HG03442 (cell line): Measurements from ENCODE around the gene LHPP.
"Not testable (repeated sequence)": the region's sequence is repeated elsewhere in the genome, so short reads cannot be mapped to it uniquely, and the experiment has no call there.

Experiments used
- ATAC-seq: cut with Tn5 transposase; IDR thresholded peaks from one replicate; pipeline ENCODE4 v1.9.1; 2021; ENCODE audit warnings: mild to moderate bottlenecking, moderate library complexity; ENCODE audit not compliant: unreplicated experiment

The LHPP gene

DNA sequence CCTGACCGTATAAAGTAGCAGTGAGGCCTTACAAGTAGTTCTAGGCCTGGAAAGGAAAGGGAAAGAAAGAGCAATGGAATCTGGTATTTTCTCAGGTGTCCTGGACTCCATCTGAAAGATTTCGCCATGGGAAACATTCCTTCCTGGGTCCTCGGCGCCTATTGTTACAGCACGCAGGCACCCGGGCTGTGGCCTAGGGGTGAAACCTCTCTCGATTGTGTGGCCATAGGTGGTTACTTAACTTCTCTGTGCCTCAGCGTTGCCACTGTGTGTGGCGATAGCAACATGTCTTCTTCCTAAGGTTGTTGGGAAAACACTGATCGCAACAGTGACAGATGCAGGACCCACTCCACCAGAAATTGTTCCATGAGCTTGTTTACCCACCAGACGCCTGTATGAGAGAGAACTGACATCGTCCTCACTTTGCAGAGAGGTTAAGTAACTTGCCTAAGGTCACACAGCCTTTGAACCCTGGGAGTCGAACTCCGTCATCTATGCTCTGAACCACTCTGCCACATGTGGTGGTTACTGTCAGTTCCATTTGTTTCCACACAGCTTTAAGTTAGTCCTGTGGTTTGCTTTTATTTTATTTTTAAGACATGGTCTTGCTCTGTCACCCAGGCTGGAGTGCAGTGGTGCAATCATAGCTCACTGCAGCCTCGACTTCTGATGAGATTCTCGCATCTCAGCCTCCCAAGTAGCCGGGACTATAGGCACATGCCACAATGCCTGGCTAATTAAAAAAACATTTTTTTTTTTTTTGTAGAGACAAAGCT lies 73.4 kb downstream of the LHPP start:
- no peak for ATAC-seq

DNA sequence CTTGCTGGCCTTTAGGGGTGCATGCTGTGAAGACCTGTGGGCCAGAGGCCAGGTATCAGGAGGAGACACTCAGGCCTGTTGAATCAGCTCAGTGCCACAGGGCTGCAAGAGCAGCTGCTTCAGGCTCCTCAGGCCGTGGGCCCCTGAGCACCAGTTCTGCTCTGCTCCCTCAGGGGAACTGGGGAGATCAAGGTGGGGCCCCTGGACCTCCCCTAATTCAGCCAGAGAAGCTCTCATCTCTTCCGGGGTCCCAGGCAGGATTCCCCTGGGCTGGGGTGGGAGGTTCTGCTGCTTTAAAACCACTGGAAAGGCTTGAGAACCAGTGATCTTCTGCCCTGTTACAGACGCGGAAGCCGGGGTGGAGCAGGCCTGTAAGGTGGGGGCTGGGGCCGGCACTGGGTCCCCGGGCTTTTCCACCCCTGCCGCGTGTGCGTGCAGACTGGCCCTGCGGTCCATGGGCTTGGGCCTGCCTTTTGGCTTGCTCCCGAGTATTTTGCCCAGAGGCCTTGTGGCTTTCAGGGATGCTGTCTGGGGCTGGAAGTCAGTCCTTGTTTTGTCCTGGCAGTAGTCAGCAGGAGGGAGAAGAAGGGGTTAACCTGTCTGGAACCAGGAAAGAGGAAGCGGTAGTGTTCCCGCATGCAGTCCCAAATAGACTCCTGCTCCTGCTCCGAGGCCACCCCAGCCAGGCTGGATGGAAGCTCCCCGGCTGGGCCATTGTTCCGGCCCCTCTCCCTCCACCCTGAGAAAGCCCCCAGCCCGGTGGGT lies 74.3 kb downstream of the LHPP start:
- ATAC-seq = no peak

DNA sequence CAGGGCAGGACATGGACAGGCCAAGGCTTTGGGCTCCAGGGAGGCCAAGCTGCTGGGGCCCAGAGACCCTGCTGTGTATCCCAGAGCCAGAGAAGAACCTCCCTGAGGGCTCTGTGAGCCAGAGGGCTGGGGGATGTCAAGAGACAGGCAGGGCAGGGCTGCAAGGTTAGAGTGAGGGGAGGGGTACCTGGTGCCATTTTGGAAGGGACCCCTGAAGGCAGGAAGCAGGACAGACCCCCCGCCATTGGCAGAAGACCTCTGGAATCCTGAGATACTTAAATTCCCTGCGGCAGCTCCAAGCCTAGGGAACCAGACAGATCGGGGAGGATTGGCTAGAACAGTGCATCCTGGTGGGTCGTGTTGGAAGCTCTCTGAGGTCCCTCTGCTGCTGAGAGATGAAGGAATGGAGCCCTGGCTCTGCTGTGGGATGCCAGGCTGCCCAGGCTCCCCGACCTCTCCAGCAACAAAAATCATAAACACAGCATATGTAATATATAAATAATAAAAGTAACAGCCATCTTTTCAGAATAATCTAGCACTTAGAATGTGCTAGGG lies 75.0 kb downstream of the LHPP start:
- no peak for ATAC-seq

DNA sequence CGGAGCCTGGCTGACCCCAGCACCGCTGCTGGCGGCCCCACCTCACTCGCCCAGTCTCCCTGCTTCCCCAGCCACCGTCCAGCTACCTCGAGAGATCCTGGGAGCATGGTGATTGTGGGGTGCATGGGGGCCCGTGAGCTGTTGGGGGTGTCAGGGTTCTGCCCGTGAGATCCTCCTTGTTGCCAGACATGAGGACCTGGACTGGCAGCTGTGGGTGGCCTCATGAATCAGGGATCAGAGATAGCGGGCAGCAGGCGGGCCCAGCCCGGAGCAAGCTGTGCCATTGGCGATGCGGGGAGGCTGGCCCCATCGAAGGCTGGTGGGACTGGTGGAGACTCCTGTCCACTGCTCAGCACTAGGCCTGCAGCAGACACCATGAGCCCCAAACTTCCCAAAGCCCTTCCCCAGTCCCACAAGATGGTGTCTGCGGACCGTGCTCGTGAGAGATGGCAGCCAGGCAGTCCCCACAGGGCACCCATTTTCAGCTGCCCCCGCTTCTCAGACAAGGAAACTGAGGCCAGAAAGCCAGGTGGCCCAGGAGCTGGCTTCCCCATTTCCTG lies 75.6 kb downstream of the LHPP start:
- no peak for ATAC-seq

DNA sequence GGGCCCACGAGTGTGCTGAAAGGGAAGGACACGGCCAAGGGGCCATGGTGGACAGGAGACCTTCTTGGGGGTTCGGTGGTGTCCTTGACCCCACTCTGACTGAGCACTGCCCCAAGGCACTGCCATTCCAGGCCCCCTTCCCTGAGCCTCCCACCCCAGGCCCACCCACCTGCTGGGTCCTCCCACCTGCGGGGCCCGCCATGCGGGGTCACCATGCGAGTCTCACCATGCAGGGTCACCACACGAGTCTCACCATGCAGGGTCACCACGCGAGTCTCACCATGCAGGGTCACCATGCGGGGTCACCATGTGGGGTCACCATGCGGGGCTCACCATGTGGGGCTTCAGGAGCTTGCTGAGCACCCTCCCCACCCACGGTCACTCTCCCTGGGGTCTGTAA lies 76.3 kb downstream of the LHPP start:
- ATAC-seq = no peak

DNA sequence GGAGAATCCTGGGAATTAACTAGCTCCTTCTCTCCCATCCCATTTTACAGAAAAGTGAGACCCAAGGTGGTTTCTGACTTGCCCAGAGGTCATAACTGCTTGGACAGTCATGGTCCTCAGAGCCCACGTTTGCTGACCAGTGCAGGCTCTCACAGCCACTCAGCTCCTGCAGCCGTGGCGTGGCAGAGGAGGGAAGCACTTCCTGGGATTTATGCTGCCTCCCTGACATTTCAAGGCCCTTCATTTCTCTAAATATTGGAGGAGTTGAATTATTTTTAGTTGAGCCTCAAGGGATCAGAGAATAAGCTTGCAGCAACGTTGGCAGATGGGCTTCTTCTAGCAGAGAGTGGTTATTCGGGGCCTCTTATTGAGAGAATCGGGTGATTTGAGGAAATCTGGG lies 77.1 kb downstream of the LHPP start:
- no peak for ATAC-seq

DNA sequence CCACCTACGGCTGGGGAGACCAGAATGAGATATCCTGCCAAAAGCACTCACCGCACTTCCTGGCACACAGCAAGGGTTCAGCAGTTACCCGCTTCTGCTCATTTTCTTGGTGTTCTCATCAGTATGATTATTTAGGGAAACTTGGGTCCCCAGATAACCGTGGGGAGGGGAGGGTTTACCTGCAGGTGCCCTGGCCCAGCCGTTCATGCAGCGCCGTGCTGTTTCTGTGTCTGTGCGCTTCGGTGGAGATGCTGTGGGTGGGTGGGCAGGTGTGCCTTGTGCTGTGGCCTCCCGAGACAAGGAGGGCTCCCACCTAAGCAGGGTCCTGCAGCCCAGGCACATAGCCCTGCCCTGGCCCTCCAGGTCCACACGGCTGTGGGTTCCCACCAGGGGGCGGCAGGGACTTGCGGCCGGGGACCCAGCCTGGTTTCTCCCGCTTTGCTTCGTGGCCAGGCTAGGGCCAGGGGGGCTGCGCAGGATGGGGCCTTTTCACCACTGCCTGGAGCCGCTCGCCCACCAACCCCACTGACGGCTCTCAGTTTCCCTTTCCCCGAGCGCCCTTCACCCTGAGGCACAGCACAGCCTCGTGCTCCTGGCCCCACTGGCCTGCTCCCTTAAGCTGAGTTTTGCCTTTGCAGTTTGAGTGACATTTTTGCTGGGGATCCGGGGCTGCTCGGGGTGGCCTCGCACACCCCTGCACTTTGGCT lies 78.5 kb downstream of the LHPP start:
- ATAC-seq = peak; percentile 42

DNA sequence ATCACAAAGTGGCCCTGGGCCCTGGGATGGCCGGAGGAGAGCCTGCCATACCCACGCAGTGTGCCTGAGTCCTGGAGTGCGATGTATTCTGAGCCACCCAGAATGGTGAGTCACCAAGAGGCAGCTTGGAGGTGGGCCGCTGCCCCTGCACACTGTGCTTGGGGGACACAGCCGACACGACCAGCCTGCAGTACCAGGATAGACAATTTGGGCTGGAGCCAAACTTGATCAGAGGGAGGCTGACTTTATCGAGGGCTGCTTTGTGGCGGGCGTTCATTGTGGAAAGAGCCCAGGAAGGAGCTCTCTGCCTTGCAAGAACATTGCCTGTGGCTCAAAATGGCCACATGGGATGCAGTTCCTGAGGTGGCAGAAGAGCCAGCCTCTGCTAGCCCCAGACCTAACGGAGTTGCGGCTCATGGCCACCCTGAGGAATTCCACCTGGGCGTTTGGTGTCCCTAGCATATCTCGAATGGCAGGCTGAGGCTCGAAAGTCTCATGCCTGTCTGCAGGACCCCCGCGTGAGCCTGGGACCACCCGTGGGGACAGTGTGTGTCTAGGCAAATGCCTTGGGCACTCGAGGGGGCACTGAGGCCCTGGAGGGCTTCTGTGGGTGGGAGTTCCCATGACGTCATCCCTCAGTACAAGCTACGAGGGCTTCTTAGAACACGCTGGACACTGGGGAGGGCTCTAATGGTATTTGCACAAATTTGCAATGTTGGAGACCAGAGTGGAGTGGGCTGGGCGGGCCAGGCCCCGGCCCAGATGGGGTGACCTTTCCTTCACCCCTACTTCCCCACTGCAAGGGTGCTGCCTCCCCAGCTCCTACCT lies 79.7 kb downstream of the LHPP start:
- no peak for ATAC-seq

DNA sequence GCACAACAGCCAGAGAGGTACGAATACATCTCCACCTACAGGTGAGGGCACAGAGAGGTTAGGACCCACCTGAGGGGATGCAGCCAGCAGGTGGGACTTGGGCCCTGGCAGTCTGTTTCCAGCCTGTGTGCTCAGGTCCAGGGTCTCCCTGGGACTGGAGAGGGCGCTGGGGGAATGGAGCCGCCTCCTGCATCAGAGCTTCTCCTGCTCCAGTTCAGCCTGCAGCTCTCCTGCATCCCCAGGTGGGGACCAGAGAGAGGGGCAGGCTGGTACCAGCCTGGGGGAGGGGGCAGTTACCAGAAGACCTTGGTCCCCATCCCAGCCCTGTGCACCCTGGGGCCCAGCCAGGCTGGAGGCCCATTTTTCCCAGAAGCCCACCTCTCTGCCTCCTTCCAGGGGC lies 80.7 kb downstream of the LHPP start:
- ATAC-seq = no peak

DNA sequence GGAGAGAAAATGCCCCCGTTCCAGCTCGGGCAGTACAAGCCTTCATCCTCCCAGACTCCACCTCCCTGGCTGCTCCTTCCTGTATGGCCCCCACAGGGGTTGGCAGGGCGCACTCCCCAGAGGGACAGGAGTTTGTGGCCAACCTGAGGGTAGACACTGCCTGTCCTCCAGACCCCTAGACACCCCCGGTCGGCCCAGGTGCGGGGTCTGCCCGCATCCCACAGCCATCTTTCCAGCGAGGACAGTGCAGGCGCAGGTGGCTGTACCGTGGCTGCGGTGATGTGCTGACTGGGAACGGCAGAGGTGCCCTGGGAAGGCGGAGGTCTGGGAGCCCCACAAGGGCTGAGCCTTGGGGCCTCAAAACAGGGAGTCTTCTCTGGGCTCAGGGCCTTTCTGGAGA lies 81.5 kb downstream of the LHPP start:
- no peak for ATAC-seq

DNA sequence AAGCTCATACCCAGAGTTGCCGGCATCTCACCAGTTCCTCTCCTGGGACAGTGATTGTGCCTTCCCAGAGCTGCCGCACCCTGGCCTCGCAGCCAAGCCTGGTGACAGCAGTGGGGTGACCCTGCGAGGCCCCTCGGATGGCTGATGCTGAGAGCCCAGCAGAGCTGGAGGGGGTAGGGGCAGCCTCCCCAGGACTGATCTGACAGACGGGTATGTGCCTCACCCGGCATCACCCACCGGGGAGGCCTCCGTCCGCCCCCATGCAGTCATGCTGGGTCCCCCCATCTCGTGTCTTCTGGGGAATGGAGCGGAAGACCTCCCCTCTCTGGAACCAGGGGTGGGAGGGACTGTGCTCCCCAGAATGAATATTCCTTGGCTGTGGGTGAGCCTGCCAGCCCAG lies 82.3 kb downstream of the LHPP start:
- ATAC-seq = no peak

DNA sequence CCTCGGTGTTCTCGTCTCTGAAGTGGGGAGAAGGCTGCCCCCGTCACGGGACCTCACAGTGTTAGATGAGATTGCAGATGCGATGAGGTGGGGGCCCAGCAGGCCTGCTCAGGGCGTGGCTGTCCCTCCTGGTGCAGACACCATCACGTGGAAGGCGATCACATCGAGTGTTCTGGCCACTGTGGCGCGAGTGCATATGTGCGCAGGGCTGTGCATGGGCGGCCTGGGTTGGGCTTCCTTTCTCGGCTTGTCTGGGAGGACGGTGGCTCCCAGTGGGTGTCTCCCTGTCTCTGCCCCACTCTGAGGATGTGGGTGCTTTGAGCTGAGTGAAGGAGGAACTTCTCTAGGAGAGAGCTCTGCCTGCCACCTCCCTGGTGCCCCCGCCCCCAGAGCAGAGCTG lies 83.1 kb downstream of the LHPP start:
- no peak for ATAC-seq

DNA sequence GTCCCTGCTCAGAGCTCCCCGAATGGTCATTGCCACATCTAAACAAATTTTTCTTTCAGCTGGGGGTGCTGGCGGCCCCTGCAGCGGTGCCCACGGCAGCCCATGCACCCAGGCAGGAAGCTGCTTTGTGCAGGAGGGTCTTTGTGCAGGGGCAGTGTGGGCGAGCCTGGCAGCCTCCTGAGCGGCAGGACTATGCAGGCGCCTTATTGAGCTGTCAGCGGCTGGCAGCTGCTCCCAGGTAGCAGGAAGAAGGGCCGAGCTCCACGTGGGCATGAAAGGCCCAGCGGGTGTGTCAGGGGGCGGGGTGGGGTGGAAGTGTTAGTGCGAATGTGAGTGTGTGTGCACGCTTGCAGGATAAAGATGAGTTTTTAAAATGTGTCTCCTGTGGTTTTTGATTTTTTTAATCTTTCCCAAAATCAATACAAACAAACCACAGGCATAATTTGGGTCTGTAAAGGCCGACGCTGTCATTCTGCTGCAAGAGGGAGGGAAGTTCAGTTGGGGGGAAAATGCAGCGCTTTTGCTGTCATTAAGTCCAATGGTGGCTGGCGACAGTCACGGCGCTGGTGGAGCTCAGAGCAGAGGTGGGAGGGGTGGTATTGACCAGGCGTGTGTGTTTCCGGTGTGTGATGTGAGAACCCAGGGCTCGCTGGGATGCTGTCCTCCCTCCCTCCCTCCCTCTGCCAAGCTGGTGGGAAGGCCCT lies 83.9 kb downstream of the LHPP start:
- no peak for ATAC-seq

DNA sequence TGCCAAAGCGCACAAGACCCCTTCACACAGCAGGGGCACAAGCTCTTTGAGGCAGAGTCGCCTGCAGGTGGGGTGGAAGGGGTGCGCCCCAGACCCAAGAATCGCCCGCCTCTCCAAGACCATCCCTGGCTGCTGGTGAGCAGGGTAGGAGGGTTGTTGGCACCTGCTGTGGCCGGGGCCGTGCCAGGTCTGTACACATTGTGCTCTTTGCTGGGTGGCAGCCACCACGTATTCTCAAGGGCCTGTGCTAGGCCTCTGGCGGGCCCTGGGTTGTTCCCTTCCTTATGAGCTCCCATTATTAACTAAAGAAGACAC lies 84.4 kb downstream of the LHPP start:
- ATAC-seq = no peak

DNA sequence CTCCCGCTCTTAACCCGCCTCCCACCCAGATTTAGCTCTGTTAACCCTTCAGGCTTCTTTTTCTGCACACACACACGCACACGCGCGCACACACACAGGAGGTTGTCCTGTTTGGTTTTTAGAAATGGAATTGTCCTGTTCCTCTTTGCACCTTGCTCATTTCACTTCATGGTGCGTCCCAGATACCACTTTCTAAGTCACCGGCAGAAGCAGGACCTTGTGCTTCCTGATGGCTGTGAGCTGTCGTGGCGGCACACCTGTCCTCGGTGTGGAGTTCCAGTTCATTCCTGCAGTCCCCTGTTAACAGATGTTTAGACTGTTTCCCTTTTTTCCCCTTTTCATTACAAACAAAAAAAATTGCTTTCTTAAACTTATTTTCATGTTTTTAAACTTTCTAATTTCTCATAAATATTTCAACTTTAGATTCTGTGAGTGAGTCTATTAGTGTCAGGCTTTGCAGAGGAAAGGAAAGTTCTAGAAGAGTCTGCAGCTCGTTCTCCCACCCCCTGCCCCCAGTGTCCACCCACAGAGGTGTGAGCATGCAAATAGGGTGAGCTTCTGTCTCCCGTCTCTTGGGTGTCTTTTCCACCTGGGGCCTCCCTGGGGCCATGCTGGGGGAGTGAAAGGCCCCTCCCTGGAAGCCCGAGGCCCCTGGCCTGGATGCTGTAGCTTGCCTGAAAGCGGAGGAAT lies 85.5 kb downstream of the LHPP start:
- ATAC-seq = no peak

DNA sequence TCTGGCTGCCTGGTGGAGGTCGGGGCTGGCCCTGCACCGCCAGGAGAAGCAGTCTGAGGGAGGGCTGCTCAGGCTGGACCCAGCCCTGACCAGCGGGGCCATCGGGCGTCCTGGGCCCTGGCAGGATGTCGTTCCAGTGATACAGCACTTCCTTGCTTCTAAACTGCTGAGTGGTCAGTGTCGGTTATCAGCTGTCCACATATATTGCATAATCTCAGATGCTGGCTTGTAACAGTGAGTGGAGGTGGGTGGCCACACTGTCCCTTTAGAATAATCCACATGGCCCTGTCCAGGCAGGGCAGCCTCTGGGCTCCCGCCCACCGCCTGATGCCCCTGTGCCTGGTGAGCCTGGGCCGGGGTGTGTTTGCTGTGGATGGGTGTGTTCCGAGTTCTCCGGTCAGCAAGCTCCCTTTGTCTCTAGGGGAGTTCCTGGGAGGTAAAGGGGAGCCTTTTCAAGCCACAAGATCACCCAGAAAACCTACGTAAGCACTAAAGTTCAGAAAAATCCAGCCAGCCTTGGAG lies 86.1 kb downstream of the LHPP start:
- no peak for ATAC-seq

DNA sequence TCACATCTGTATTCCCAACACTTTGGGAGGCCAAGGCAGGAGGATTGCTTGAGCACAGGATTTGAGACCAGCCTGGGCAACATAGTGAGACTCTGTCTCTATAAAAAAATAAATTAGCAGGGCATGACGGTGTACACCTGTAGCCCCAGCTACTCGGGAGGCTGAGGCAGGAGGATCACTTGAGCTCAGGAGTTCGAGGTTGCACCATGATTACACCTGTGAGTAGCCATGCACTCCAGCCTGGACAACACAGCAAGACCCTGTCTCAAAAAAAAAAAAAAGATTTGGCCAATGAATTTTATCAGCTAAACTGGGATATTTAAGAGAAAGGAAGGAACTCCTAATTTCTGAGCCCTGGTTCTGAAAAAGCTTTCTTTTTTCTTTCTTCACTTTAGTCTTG lies 87.5 kb downstream of the LHPP start:
- not testable (repeated sequence) for ATAC-seq

DNA sequence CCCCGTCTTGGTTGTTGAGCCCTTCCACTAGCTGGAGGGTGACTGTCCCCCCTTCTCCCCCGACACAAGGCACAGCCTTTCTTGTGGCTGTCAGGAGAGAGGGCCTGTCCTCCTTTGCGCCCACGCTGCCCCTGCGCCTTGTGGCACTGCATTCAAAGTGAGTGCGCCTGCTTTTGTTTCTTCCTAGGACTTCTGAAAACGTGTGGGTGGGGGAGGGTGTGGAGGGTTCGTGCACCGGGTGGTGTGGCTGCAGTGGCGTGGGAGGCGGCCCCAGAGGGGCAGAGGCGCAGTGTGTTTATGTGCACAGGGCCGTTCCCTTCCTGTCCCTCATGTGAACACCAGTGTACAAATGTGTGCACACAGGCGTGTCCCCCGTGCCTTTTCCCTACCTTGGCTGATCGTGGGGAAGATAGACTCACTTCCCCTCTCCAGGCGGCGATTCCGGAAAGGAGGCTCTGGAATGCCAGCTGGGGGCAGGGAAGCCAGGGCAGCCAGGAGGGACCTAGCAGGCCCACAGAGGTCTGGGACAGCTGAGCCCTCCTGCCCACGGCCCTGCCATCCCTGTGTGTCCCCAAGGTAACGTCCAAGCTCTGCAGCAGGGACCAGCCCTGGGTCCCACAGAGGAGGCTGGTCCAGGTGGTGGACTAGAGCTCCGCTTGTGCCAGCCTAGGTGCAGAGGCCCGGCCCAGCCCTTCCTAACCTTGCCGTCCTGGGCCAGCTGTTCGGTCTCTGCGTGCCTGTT lies 88.8 kb downstream of the LHPP start:
- ATAC-seq = peak; percentile 58
